Gastroesophageal sphincter (tissue), 4 donors: ENCODE results near the gene LRRTM4. TPM values are rescaled to one million over a fixed set of nuclear protein-coding genes. Genes with fewer than 3 reads are reported as not detected.

Experiments used
- ATAC-seq: fragments of 150-250 bp; one replicate; pipeline ENCODE4 v1.9.1; 2016; ENCODE audit warnings: mild to moderate bottlenecking, moderate library complexity
- H3K27ac ChIP-seq, 4 donors: fragments of 200-600 bp; sonication (generic) in 3 of 4; 1 replicate in 3 of 4; 2 replicates in 1 of 4; pipeline ENCODE4 v1.5.1; 2016 to 2019
- H3K27me3 ChIP-seq: fragments of 200-600 bp; sonication (generic); one replicate; pipeline ENCODE4 v1.5.1; 2019
- H3K36me3 ChIP-seq, 2 donors: fragments of 200-600 bp; sonication (generic); one replicate each; pipeline ENCODE4 v1.5.1; 2019; ENCODE audit warnings: control low read depth in 1 of 2
- H3K4me1 ChIP-seq, 3 donors: fragments of 200-600 bp; sonication (generic); 1 replicate in 2 of 3; 2 replicates in 1 of 3; pipeline ENCODE4 v1.5.1; 2016 to 2019; ENCODE audit warnings: control low read depth in 2 of 3
- H3K4me3 ChIP-seq, 2 donors: fragments of 200-600 bp; sonication (generic); one replicate each; pipeline ENCODE4 v1.5.1; 2019; ENCODE audit warnings: mild to moderate bottlenecking in 1 of 2, moderate library complexity in 1 of 2
- H3K9me3 ChIP-seq, 3 donors: fragments of 200-600 bp; sonication (generic); one replicate each; pipeline ENCODE4 v1.5.1; 2017 to 2019; ENCODE audit warnings: control low read depth in 2 of 3
- CTCF ChIP-seq, 4 experiments: fragments of 200-600 bp in 2 of 4; fragments of 450-650 bp in 2 of 4; sonication (generic) in 1 of 4; IDR thresholded peaks; one replicate each; pipeline ENCODE4 v1.5.1; 2017 to 2019; ENCODE audit warnings: antibody characterized with exemption in 4 of 4, mild to moderate bottlenecking in 2 of 4, moderate library complexity in 2 of 4
- EP300 ChIP-seq: sonication (generic); formaldehyde crosslinking; IDR thresholded peaks from one replicate; pipeline ENCODE4 v1.6.1; 2017; ENCODE audit warnings: antibody characterized with exemption, mild to moderate bottlenecking
- POLR2A ChIP-seq, 2 donors: fragments of 450-650 bp; IDR thresholded peaks; one replicate each; pipeline ENCODE4 v1.6.1; 2017; ENCODE audit warnings: antibody characterized with exemption in 2 of 2, mild to moderate bottlenecking in 2 of 2, moderate library complexity in 1 of 2
- POLR2AphosphoS5 ChIP-seq: sonication (generic); formaldehyde crosslinking; IDR thresholded peaks from one replicate; pipeline ENCODE4 v1.6.1; 2017; ENCODE audit warnings: antibody characterized with exemption
- WGBS, 2 donors: methylation state at CpG; one replicate each; pipeline ENCODE4 v1.1.5; 2018; ENCODE audit warnings: low coverage in 1 of 2; 5-methylcytosine and 5-hydroxymethylcytosine counted together
- total RNA-seq, 4 donors: library from RNA; depleted of rRNA; stranded (reverse); fragments of >200 nt; gene quantifications; one replicate each; pipeline ENCODE4 v1.1.0, GENCODE V29; 2016

LRRTM4 gene
- total RNA-seq, 4 donors from 2014 or later, result 0.12 to 0.30 (median 0.27) TPM; not detected in 1

GRCh38 chr2:76958749-76959148 lies 563.4 kb downstream of the LRRTM4 start:
- Histone ChIP-seq H3K27ac (no peak overlapping the region), H3K36me3 (no peaks in the 10 kb centered on the region), H3K4me1 (no peaks in the 10 kb centered on the region), H3K9me3 (no peaks in the 10 kb centered on the region), H3K4me3 (no peak overlapping the region), H3K27me3 (no peaks in the 10 kb centered on the region)
- WGBS, 2 donors, result 8 to 21% methylated on average over 3 of the region's 3 CpGs
- ATAC-seq, result no peak
- TF ChIP-seq EP300, result no peak
- TF ChIP-seq CTCF (IDR thresholded peaks at IDR 0.05), result no peak
- no peak for TF ChIP-seq POLR2AphosphoS5
- TF ChIP-seq POLR2A (IDR thresholded peaks at IDR 0.05), result no peak

- Histone ChIP-seq H3K9me3 (no peaks in the 10 kb centered on the region), H3K27ac (no peak overlapping the region), H3K36me3 (no peaks in the 10 kb centered on the region), H3K4me3 (no peak overlapping the region), H3K27me3 (no peaks in the 10 kb centered on the region), H3K4me1 (no peaks in the 10 kb centered on the region)
- WGBS, 2 donors, result 36 to 60% methylated on average over 2 to 3 of the region's 3 CpGs
- ATAC-seq, result no peak
- TF ChIP-seq CTCF (IDR thresholded peaks at IDR 0.05) (peak in 3 of 4 experiments; percentile 29 to 59 (median 41)), POLR2A (IDR thresholded peaks at IDR 0.05) (no peak)
Measured at GRCh38 chr2:76953733-76954347, 568.3 kb downstream of the LRRTM4 start.

GRCh38 chr2:76946631-76947145 lies 575.5 kb downstream of the LRRTM4 start:
- WGBS, 2 donors, result 12 to 26% methylated on average over 2 of the region's 2 CpGs
- ATAC-seq, result no peak
- Histone ChIP-seq H3K9me3 (no peaks in the 10 kb centered on the region), H3K27ac (no peak overlapping the region), H3K36me3 (no peaks in the 10 kb centered on the region), H3K27me3 (no peaks in the 10 kb centered on the region), H3K4me3 (no peak overlapping the region), H3K4me1 (no peaks in the 10 kb centered on the region)
- TF ChIP-seq EP300 (no peak), POLR2A (IDR thresholded peaks at IDR 0.05) (no peak), CTCF (IDR thresholded peaks at IDR 0.05) (no peak), POLR2AphosphoS5 (no peak)

GRCh38 chr2:76940559-76940958 lies 581.6 kb downstream of the LRRTM4 start:
- ATAC-seq, result no peak
- WGBS, 2 donors, result 82 to 88% methylated on average over 3 of the region's 3 CpGs
- no peak overlapping the region for H3K27ac ChIP-seq
- H3K27me3 ChIP-seq, result no peaks in the 10 kb centered on the region
- no peaks in the 10 kb centered on the region for H3K36me3 ChIP-seq
- H3K9me3 ChIP-seq, result no peaks in the 10 kb centered on the region
- TF ChIP-seq POLR2AphosphoS5 (no peak), CTCF (IDR thresholded peaks at IDR 0.05) (no peak), POLR2A (IDR thresholded peaks at IDR 0.05) (no peak), EP300 (no peak)
- H3K4me3 ChIP-seq, result no peak overlapping the region
- no peaks in the 10 kb centered on the region for H3K4me1 ChIP-seq

- no peak for TF ChIP-seq EP300
- TF ChIP-seq POLR2A (IDR thresholded peaks at IDR 0.05), result no peak
- TF ChIP-seq CTCF (IDR thresholded peaks at IDR 0.05), result no peak
- TF ChIP-seq POLR2AphosphoS5, result no peak
- no peak overlapping the region for H3K4me3 ChIP-seq
- no peaks in the 10 kb centered on the region for H3K27me3 ChIP-seq
- ATAC-seq, result no peak
- H3K36me3 ChIP-seq, result no peaks in the 10 kb centered on the region
- no peak overlapping the region for H3K27ac ChIP-seq
- no peaks in the 10 kb centered on the region for H3K4me1 ChIP-seq
- H3K9me3 ChIP-seq, result no peaks in the 10 kb centered on the region
Measured at GRCh38 chr2:76938153-76938552, 584.0 kb downstream of the LRRTM4 start.
